Stimulated activated naive CD8-positive, alpha-beta T cell treated with anti-CD3 and anti-CD28 coated beads, Interleukin-15, Interleukin-2, amounts not matched to agents 100 ng/mL and 50 ng/mL, for 24 hours (primary cell): ENCODE measurements around the gene COL26A1.

Source experiments
- H3K27ac Mint-ChIP-seq: one replicate; pipeline ENCODE4 v1.8.0; 2021; ENCODE audit warnings: mild to moderate bottlenecking, mixed read lengths
- H3K27me3 Mint-ChIP-seq: one replicate; pipeline ENCODE4 v1.8.0; 2021; ENCODE audit warnings: mixed read lengths
- H3K36me3 Mint-ChIP-seq: one replicate; pipeline ENCODE4 v1.8.0; 2021; ENCODE audit warnings: low read depth, mixed read lengths
- H3K4me1 Mint-ChIP-seq: one replicate; pipeline ENCODE4 v1.8.0; 2021; ENCODE audit warnings: low read depth, mixed read lengths
- H3K4me3 Mint-ChIP-seq: one replicate; pipeline ENCODE4 v1.8.0; 2021; ENCODE audit warnings: mild to moderate bottlenecking, mixed read lengths
- H3K9me3 Mint-ChIP-seq: one replicate; pipeline ENCODE4 v1.8.0; 2021; ENCODE audit warnings: mixed read lengths

Gene COL26A1

DNA sequence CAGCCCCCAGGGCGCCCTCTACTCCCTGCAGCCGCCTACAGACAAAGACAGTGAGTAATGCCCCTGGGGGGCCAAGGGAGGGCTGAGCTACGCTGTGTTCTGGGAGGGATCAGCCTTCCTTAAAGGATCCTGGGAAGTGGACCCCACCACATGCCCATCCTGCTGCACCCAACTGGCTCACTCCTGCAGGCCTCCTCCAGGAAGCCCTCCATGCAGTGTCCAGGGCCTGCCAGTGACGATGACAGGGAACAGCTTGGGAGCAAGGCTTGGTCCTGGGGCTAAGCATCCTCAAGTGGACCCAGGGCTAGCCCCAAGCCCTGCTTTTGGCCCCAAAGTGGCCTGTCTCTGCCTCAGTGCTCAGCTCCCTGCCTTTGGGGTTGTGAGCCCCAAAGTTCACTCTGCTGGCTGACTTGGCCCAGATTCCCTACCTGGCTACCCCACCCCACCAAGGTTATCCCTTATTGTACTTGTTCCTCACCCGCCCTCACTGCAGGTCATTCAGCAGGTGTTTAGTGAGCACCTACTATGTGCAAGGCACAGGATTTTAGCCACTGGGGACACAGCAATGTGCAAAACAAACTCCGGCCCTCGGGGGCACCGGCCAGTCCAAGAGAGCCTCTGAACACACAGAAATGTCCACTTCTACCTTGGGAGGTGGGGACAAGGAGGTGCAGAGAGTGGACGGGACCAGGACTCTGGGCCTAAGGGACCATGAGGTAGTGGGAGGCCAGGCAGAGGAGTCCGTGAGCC lies 182.9 kb downstream of the COL26A1 start:
- no peaks in the 10 kb centered on the region for H3K36me3 Mint-ChIP-seq
- H3K4me1 Mint-ChIP-seq, result no peaks in the 10 kb centered on the region
- H3K27me3 Mint-ChIP-seq, result no peaks in the 10 kb centered on the region
- H3K4me3 Mint-ChIP-seq, result no peak overlapping the region
- H3K27ac Mint-ChIP-seq, result no peak overlapping the region
- H3K9me3 Mint-ChIP-seq, result no peaks in the 10 kb centered on the region

DNA sequence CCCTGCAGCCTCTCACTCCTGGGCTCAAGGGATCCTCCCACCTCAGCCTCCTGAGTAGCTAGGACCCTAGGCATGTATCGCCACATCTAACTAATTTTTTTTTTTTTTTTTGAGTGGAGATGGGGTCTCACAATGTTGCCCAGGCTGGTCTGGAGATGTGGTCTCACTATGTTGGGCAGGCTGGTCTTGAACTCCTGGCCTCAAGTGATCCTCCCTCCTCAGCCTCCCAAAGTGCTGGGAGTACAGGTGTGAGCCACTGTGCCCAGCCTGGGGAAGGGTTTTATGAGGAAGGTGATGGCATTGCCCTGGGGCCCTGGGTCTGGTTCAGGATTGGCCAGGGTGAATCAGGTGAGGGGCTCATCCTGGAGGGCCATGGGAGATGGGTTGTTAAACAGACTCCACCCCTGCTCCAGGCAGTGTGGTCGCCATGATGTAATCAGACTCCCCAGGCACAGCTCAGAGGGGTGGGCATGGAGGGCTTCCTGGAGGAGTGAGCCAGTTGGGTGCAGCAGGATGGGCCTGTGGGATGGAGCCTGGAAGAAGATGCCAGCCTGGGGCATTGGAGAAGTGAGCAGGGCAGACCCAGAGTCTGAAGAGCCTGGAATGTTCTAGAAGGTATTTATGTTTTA lies 183.7 kb downstream of the COL26A1 start:
- Mint-ChIP-seq H3K27me3 (no peaks in the 10 kb centered on the region), H3K9me3 (no peaks in the 10 kb centered on the region), H3K4me3 (no peak overlapping the region), H3K27ac (no peak overlapping the region), H3K36me3 (no peaks in the 10 kb centered on the region), H3K4me1 (no peaks in the 10 kb centered on the region)

DNA sequence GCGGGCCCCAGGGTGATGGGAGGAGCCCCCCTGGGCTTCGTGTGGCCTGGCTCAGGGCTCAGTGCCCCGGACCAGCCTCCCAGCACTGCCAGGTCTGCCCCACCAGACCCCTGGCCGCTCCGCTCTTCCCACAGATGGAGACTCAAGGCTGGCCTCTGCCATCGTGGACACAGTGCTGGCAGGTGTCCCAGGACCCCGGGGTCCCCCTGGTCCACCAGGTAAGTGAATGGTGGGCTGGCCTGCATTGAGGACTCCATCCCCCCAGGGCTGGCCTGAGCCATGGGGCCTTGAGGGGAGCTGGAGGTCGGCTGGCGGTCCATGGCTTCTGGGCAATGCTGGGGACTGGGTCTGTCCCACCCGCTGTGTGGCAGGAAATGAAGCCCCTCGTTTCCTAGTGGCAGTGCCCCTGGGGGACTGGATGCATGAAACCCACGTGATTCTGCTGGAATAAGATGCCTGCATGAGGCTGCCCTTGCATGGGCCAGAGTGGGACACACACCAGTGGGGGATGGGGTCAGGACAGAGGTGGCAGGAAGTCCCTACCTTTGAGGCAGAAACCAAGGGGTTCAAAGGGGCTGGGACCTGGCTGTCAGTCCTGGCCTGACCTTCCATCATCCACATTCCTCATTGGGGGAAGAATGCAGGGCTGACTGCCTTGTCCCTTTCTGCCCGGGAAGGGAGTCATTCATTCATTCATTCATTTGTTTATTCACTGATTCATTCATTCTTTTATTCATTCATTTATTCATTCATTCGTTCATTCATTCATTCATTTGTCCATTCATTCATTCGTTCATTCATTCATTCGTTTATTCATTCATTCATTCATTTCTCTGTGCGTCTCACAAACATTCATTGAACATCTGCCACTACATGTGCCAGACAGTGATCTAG lies 184.6 kb downstream of the COL26A1 start:
- Mint-ChIP-seq H3K36me3 (no peaks in the 10 kb centered on the region), H3K27ac (no peak overlapping the region), H3K9me3 (no peaks in the 10 kb centered on the region), H3K4me3 (no peak overlapping the region), H3K4me1 (no peaks in the 10 kb centered on the region), H3K27me3 (no peaks in the 10 kb centered on the region)

DNA sequence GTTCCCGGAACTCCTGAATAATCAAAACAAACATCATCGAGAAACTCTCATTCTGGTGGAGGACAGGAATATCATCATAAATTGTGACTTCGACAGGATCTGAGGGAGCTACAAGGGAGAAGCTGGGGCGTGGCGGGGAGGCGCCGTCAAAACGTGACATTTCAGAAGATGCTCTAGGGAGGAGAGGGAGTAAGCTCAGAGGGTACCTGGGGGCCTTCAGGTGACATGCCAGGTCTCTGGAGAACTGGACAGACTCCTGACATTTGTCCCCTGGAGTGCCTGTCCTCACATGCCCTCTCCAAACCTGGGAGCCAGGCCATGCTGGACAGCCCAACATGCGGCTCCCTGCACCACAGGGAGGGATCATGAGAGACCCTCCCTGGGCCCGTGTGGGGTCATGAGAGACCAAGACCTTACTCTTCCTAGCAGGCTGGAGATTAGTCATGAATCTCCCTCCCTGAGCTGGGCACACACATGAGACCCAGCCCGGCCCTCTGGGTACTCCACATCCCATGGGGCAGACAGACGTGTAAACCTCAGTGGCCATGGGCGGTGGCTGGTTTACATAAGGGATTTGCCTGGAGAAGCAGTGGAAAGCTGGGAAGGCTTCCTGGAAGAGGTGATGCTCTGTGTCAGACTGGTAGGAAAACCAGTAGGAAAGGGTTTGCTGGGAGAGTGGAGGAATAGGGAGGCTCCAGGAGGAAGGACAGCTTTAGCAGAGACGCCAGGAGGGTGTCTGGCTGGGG lies 185.4 kb downstream of the COL26A1 start:
- no peak overlapping the region for H3K27ac Mint-ChIP-seq
- H3K9me3 Mint-ChIP-seq, result no peaks in the 10 kb centered on the region
- no peaks in the 10 kb centered on the region for H3K27me3 Mint-ChIP-seq
- no peaks in the 10 kb centered on the region for H3K36me3 Mint-ChIP-seq
- no peaks in the 10 kb centered on the region for H3K4me1 Mint-ChIP-seq
- H3K4me3 Mint-ChIP-seq, result no peak overlapping the region

DNA sequence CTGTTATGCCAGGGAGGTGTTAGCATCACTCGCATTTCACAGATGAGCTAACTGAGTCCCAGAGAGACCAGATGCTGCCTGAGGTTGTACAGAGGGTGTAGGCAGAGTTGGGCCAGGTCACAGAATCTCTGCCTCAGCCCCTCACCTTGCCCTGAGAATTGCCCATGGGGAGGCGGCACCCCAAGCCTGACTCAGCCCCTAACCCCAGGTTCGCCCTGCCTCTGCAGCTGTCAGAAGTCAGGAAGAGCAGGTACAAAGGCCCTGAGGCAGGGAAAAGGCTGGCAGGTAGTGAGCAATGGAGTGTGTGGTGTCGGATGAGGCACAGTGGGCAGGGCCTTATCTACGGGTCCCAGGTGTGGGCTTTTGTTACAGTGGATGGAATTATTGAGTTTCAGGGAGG lies 187.1 kb downstream of the COL26A1 start:
- no peaks in the 10 kb centered on the region for H3K9me3 Mint-ChIP-seq
- no peak overlapping the region for H3K4me3 Mint-ChIP-seq
- no peaks in the 10 kb centered on the region for H3K36me3 Mint-ChIP-seq
- H3K27me3 Mint-ChIP-seq, result no peaks in the 10 kb centered on the region
- H3K27ac Mint-ChIP-seq, result no peak overlapping the region
- no peaks in the 10 kb centered on the region for H3K4me1 Mint-ChIP-seq

DNA sequence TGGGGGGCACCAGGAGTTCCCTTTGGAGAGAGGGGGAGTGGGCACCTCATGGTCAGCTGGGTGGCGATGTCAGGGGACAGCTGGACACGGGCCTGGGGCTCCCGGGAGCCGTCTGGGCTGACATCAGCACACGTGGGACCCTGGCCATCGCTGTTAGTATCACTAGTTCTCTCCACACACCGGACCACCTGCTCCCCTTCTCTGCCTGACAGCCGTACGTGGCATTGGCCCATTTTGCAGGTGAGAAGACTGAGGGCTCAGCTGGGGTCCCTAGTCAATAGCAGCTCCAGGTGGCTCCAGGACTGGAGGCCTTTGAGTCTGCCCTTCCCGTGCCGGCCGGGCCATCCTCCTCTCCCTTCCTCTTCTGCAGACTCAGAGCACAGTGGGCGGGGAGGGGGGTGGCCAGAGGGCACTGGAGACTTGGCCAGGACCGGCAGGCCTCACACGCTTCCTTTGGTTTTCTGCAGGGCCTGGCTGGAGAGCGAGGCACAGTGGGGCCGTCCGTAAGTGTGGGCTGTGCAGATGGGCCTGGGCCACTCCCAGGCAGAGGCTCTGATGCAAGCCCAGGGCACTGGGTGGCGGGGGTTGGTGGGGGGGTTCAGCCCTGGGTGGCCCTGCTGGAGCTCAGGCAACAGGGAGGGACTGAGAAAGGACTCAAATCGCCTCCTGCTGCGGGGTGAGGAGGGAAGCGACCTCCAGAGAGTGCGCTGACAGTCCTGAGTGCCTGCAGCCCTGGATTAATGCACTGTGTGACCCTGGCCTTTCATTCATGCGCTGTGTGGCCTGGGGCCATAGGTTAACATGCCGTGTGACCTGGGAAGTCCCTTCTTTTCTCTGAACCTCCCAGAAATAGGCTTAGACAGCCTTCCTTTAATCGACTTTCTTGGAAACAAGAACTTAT lies 188.2 kb downstream of the COL26A1 start:
- no peaks in the 10 kb centered on the region for H3K4me1 Mint-ChIP-seq
- no peak overlapping the region for H3K27ac Mint-ChIP-seq
- H3K36me3 Mint-ChIP-seq, result no peaks in the 10 kb centered on the region
- H3K9me3 Mint-ChIP-seq, result no peaks in the 10 kb centered on the region
- no peaks in the 10 kb centered on the region for H3K27me3 Mint-ChIP-seq
- no peak overlapping the region for H3K4me3 Mint-ChIP-seq

DNA sequence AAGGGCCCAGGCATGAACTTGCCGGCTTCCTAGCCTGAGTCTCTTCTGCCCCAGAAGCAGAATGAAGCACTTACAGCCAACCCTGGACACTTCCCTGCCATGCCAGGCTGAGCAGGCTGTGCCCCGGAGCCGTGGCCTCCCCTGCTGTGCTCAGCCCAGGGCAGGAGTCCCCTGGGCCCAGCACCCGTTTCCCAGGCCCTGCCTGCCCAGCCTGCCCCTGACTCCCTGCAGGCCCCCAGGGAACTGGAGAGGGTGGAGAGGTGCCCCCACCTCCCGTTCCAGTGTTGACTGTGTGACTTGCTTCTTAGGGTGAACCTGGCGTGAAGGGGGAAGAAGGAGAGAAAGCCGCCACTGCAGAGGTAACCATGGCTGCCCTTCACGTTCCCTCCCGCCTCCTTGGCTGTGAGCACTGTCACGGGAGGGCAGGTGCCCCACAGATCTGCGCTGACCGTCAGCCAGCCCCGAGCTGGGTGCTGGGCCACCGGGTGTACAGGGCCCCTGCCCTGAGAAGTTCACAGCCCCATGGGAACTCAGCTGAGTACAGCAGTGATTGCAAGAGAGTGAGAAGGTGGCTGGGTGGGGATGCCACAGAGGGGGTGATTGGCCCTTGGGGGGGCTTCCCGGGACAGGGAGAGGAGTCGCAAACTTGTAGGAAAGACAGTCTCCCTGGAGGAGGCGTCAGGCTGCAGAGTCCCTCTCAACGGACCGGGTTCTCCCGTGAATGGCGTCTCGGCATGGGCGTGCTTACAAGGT lies 190.5 kb downstream of the COL26A1 start:
- Mint-ChIP-seq H3K27ac (no peak overlapping the region), H3K4me3 (no peak overlapping the region), H3K27me3 (peaks cover 8% of the 10 kb centered on the region)

DNA sequence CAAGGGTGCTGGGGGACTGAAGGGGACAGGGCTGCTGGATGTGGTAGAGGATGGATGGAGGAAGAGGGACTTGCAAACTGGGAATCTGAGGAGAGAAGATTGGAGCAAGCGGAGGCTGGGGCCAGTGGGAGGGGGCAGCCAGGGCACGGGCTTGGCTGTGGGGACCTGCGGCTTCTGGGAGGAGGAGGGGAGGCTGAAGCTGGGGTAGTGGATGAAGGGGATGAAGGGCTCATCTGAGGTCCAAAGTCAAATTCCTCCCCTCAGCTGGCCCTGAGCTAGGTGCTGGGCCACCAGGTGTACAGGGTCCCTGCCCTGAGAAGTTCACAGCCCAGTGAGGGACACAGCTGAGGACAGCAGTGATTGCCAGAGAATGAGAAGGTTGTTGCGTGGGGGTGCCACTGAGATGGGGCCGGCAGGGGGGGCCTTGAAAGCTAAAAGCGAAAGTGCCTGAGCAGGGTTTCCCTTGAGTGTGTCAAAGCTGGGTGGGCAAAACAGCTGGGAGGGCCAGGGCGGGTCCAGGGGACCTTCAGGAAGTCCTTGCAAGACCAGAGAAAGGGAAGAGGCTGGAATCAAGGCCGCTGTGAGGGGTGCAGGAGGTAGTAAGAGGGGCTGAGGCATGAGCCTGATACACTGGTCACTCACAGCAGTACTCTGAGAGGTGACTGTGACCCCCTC lies 191.2 kb downstream of the COL26A1 start:
- no peaks in the 10 kb centered on the region for H3K4me1 Mint-ChIP-seq
- no peak overlapping the region for H3K4me3 Mint-ChIP-seq
- no peaks in the 10 kb centered on the region for H3K36me3 Mint-ChIP-seq
- H3K27ac Mint-ChIP-seq, result no peak overlapping the region
- H3K9me3 Mint-ChIP-seq, result no peaks in the 10 kb centered on the region
- H3K27me3 Mint-ChIP-seq, result peaks cover 8% of the 10 kb centered on the region

More for the DNA sequence above, 190.5 kb downstream of the COL26A1 start:
- Mint-ChIP-seq H3K36me3 (no peaks in the 10 kb centered on the region), H3K9me3 (no peaks in the 10 kb centered on the region), H3K4me1 (no peaks in the 10 kb centered on the region)

DNA sequence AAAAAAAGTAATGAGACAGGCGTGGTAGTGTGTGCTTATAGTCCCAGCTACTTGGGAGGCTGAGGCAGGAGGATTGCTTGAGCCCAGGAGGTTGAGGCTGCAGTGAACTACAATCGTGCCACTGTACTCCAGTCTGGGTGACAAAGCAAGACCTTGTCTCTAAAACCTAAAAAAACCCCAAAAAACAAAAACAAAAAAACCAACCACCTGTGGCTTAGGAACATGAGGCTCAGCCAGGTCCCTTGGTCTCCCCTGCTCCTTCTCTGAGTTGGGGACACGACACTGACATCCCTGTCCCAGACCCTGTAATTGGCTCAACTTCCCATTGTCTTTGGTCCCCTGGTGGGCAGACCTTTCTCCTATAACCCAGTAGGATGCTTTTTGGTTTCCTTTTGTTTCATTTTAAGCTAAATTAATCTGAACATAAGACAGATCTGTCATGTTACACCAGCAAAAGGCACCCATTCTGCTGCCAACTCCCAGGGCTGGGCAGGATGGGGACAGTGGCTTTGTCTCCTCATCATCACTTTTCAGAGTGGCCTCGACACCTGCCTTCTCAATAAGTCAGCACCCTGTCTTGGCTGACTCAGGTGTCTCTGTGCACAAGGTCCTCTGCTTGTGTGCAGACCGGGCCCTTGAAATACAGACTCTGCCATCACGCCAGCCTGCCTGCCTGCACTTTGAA lies 192.1 kb downstream of the COL26A1 start:
- Mint-ChIP-seq H3K9me3 (no peaks in the 10 kb centered on the region), H3K27ac (no peak overlapping the region), H3K4me1 (no peaks in the 10 kb centered on the region), H3K36me3 (no peaks in the 10 kb centered on the region), H3K4me3 (no peak overlapping the region), H3K27me3 (peaks cover 8% of the 10 kb centered on the region)

DNA sequence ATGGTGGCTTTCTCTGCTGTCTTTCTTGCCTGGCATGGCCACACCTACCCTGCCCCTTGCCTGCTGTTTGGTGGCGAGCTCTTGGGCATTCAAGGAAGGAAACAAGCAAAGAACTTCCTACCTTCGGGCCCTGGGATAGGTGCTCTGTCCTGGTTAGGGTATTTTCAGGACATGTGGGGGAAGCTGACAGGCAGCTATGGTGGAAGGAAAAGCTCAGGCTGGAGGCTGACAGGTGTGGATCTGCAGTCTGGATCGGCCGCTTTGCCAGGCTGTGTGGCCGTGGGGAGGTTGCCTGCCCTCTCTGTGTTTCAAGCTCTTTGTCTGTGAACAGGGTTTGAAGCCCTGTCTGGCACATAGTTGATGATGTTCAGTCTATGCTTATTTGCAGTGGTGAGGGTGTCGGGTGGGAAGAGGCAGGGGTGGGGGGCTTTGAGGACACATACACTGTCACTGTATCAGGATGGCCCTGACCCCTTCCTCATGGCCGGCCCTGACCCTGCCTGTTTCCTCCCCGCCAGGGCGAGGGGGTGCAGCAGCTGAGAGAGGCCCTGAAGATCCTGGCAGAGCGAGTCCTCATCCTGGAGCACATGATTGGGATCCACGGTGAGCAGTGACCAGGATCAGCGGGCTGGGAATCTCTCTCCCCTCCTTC lies 192.7 kb downstream of the COL26A1 start:
- Mint-ChIP-seq H3K4me1 (no peaks in the 10 kb centered on the region), H3K4me3 (no peak overlapping the region), H3K36me3 (no peaks in the 10 kb centered on the region), H3K9me3 (no peaks in the 10 kb centered on the region), H3K27me3 (peaks cover 8% of the 10 kb centered on the region), H3K27ac (no peak overlapping the region)

DNA sequence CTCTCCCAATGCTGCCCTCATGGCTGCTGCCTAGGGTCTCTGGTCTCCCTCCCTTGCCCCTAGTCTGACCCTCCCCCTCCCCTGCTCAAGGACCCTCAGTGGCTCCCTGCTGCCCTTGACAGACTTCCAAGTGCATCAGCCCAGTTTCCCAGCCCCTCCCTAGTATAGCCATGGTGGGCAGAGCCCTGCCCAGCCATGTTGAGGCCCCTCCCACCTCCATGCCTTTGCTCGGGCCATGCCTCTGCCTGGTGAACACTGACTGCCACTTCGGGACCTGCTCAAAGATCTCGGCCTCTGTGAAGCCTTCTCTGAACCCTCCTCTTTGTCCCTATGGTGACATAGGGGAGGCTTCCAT lies 193.2 kb downstream of the COL26A1 start:
- H3K27ac Mint-ChIP-seq, result no peak overlapping the region
- H3K4me3 Mint-ChIP-seq, result no peak overlapping the region
- no peaks in the 10 kb centered on the region for H3K4me1 Mint-ChIP-seq
- H3K36me3 Mint-ChIP-seq, result no peaks in the 10 kb centered on the region
- no peaks in the 10 kb centered on the region for H3K9me3 Mint-ChIP-seq
- H3K27me3 Mint-ChIP-seq, result peaks cover 8% of the 10 kb centered on the region

DNA sequence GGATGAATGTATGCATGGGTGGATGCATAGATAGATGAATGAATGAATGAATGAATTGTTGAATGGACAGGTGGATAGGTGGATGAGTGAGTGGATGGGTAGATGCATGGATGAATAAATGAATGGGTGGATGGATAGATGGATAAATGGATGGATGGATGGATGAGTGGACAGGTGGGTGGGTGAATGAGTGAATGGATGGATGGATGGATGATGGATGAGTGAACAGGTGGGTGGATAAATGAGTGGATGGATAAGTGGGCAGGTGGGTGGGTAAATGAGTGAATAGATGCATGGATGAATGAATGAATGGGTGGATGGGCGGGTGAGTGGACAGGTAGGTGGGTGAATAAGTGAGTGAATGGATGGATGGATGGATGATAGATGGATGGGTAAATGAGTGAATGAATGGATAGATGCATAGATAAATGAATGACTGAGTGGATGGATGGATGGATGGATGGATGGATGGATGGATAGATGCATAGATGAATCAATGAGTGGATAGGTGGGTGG lies 193.8 kb downstream of the COL26A1 start:
- H3K36me3 Mint-ChIP-seq, result no peaks in the 10 kb centered on the region
- peaks cover 8% of the 10 kb centered on the region for H3K27me3 Mint-ChIP-seq
- no peaks in the 10 kb centered on the region for H3K4me1 Mint-ChIP-seq
- H3K27ac Mint-ChIP-seq, result no peak overlapping the region
- no peak overlapping the region for H3K4me3 Mint-ChIP-seq
- no peaks in the 10 kb centered on the region for H3K9me3 Mint-ChIP-seq
